T-helper 22 cell (primary cell): Measurements from ENCODE around the gene FGF18.

ENCODE experiments used
- DNase-seq: peaks from one replicate; pipeline ENCODE4 v3.0.0-alpha.2; 2020; ENCODE audit warnings: low read depth

Gene FGF18

GRCh38 chr5:171442287-171443042 is 23.0 kb downstream of the FGF18 start:
- DNase-seq = no peak

DNA sequence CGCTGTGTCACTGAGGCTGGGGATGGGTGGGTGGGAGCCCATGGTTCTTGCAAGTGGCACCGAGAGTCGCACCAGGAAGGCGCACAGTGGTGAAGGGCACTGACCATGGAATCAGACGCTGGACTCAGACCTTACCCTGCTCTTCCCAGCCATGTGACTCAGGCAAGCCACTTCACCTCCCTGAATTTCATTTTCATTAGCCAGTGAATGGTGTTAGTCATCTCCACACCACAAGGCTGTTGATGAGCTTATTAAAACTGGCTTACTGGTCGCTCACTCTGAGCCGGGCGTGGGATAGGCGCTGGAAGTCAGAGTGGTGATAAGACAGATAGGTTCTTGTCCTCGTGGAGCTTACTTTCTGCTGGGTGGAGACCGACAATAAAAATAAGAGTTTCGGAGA is 25.1 kb downstream of the FGF18 start:
- DNase-seq = no peak

DNA sequence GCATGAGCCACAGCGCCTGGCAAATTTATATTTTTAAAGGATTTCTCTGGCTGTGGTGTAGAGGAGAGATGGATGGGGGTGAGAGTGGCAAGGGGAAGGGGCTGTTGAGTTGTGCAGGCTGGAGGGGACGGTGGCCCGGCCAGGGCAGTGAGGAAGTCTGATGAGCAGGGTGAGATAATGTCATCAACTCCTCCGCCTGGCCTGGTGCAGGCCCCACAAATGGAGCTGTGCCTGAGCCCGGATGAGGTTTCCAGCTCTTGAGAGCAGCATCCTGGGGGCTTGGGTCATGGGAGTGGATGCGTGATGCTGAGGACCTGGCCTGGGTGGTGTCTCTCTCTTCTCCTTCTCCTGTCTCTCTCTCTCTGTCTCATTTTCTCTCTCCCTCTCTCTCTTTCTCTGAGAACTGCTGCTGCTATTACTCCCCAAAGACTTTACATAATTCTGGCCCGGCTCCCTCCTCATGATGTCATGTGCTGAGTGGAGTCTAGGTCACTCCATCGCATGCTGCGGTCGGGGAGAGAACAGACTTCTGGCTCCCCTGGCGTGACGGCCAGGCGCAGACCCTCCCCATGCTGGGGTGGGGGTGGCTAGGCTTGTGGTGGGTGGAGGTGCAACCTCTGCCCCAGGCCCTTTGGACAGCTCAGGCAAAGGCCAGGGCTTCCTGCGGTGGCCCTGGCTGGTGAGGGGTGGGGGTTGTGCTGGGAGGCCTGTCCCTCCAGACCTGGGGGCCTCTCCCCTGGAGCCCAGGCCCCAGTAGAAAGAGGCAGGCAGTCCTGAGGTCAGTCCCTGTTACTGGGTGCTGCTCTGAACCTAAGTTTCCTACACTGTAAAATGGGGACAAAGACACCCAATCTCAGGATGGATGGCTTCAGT is 26.4 kb downstream of the FGF18 start:
- DNase-seq = no peak

DNA sequence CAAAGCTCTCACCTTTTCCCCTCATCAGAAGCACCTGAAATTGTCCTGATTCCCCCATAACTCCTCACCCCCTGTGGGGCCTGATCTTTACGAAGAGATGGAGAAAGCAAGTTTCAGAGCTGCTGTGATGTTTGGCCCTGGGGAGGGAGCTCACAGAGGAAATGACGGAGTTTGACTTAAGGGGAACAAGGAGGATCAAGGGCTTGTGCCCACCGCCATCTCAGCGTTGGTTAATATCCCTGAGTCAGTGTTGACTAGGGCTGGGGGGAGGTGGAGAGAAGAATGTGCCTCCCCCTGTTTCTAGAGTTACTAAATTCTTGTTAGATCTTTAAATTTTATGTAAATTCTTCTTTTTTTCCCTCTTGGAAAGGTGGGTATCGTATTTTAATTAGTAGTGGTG is 27.8 kb downstream of the FGF18 start:
- no peak for DNase-seq

DNA sequence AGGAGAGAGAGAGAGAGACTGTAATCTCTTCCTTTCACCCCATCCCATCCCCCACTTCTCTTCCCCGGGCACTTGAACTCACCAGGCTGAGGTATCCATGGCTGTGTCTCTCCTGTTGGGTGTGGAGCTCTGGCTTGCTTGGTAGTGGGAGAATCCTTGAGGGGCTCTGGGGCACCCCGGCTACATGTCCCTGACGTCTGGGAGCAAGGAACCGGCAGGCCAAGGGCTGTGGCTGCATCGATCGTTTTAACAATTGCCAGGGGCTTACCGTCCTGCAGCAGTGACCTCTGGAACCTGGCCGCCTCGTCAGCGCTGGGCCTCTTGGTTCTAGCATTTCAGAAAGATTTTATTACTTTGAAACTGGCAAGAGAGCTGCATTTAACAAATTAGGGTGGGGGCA is 30.0 kb downstream of the FGF18 start:
- no peak for DNase-seq

- no peak for DNase-seq
These were observed 31.2 kb downstream of the FGF18 start for GRCh38 chr5:171450423-171451331.

DNA sequence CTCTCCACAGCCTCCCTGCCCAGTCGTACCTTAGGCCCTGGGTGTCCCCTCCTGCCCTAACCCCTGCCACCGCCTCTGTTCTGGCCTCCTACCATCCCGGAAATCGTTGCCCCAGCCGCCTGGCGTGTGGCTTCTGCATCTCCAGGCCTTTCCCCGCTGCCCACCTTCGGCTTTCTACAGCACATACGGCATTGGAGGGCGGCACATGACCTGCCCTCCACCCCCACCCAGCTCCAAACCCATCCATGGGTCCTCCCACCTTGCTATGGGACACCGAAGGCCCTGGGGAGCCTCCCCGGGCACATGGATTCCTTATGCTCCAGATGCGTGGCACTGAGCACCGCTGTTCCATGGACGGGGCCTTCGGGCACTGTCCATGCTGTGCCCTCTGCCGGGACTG is 32.0 kb downstream of the FGF18 start:
- no peak for DNase-seq

GRCh38 chr5:171453056-171453725 is 33.7 kb downstream of the FGF18 start:
- no peak for DNase-seq

- no peak for DNase-seq
These were observed 34.5 kb downstream of the FGF18 start for GRCh38 chr5:171453988-171454387.

GRCh38 chr5:171454549-171454948 is 35.1 kb downstream of the FGF18 start:
- no peak for DNase-seq

DNA sequence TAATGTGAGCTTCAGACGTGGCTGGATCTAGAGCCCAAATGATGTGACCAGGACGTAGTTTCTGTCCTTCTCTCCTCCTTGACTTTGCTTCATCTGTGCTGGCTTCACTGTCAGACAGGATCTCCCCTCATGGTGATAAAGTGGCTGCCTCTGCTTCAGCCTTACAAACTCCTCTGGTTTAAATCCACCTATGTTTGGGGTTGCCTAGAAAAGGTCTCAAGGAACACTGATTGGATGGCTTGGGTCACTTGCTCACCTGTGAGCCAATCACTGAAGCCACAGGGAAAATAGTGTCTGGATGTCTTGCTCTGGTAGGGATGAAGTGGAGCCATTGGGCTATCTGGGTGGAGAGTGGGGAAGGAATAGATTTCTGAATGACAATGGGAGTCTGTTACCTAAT is 36.1 kb downstream of the FGF18 start:
- no peak for DNase-seq

DNA sequence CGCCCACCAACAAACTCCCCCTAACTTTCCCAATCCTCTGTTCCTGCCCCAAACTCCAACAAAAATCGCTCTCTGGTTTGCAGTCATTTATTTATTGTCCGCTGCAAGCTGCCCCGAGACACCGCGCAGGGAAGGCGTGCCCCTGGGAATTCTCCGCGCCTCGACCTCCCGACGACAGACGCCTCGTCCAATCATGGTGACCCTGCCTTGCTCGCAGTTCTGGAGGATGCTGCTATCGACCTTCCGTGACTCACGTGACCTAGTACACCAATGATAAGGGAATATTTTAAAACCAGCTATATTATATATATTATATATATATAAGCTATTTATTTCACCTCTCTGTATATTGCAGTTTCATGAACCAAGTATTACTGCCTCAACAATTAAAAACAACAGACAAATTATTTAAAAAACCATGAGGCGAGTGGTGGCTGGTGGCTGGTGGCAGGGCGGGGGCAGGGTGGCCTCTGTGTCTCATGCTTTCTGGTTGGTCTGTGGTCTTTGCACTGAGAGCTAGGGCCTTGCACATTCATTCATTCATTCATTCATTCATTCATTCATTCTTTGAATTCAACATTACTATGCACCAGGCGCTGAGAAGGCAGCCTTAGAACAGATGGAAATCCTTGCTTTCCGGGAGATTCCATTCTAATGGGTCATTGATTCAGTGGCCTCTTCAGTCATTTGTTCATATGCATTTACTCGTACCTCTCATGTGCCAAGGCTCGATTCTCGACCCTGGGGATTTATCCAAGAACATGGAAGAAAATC is 37.9 kb downstream of the FGF18 start:
- DNase-seq = no peak

DNA sequence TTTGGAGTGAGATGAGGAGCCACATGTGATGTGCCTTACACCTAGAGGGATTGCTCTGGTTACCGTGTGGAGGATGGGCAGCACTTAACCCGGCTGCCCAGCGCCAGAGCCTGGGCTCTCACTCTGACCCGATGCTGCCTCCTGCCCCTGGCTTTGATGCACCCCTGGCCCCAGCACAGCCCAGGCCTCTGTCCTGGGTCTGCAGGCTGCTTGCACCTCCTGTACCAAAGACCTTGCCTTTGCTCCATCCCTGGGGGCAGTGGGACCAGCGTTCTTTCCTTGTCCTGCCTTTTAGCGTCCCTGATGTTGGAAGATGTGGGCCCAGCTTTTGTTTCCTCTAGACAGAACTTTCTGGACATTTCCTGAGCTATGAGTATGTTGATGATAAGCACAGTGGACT is 40.4 kb downstream of the FGF18 start:
- no peak for DNase-seq

DNA sequence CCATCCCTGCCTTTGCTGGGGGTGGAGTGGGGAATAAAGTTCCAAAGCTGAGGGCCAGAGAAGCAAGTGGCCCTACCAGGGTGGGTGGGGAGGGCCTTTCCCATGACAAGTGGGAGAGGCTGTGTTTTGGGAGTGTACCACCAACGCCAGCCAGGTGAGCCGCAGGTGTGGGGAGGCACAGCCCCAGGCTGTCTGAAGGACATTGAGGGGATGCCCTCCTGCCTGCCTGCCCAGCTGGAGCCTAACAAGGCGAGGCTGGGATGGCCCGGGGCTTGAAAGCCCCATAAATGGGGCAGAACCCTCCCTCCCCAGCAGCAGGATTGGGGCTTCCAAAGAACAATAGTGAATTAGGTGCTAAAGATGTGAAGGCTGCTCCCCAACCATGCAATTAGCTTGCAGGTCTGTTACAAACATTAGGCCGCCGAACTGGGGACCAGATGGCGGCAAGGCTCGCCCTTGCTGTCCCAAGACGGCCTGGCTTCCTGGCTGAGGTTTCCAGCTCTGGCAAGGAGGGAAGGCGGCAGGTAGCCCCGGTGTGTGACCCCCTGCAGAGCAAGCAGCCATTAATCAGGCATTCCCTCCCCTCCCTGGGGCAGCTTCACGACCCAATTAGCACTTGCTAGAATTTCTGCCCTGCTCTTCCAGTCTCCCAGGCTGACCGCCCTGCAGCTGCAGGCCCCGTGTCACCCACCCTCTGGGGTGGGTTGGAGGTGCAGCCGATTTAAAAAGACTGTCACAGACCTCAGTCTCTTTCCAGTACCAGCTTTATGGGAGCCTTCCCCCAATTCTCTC is 42.9 kb downstream of the FGF18 start:
- no peak for DNase-seq

GRCh38 chr5:171462928-171463861 is 43.7 kb downstream of the FGF18 start:
- no peak for DNase-seq

DNA sequence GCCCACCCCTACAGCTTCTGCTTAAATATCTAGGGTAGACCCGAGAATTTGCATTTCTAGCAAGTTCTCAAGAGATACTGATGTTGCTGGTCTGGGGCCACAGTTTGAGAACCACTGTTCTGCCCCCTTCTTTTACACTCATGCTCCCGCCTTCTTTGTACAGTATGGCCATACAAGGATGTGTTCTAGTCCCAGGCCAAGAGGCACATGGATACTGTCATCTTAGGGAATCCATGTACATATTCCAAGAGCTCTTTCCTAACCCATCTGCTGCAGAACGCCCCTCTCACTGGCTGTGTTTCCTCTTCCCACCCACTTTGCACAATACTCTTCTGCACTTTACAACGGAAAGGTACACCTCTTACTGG is 44.4 kb downstream of the FGF18 start:
- DNase-seq = no peak

DNA sequence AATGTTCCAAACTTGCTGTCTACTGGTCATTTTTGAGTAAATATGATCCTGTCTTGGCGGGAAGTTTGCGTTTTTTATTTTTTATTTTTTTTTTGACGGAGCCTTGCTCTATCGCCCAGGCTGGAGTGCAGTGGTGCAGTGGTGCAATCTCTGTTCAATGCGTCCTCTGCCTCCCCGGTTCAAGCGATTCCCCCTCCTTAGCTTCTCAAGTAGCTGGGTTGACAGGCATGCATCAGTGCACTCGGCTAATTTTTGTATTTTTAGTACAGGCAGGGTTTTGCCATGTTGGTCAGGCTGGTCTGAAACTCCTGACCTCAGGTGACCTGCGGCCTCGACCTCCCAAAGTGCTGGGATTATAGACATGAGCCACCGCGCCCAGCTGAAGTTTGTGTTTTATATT is 45.4 kb downstream of the FGF18 start:
- DNase-seq = no peak

DNA sequence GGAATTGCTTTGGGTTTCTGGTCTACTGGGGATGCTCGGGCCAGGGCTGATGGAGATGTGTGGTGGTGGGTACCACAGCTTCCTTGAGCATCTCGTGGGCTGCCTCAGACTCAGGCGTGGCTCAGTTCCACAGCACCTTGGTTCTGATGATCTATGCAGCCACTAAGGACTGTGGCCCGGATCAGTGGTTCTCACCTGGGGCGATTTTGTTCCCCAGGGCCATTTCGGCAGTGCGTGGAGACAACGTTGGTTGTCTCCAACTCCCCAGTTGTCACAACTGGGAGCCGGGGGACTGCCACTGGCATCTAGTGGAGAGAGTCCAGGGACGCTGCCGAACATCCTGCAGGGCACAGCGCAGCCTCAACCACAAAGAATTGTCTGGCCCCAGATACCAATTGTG is 47.7 kb downstream of the FGF18 start:
- no peak for DNase-seq

GRCh38 chr5:171469326-171469725 is 49.9 kb downstream of the FGF18 start:
- no peak for DNase-seq
